NCI-H187 (cell line): ENCODE results near the gene HLA-A.

Source experiments
- DNase-seq, 2 experiments: peaks; one replicate each; lab custom pipeline; 2025; lab: John Stamatoyannopoulos, UW

HLA-A gene

DNA sequence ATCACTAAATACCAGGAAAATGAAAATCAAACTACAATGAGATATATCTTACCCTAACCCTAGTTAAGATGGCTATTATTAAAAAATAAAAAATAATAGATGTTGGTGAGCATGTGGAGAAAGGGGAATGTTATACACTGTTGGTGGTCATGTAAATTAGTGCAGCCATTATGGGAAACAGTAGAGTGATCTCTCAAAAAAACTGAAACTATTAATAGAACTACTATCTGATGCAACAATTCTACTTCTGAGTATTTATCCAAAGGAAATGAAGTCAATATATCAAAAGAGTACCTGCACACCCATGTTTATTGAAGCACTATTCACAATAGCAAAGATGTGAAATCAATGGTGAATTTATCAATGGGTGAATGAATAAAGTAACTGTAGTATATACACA is 48.6 kb downstream of the HLA-A start:
- no peak for DNase-seq

DNA sequence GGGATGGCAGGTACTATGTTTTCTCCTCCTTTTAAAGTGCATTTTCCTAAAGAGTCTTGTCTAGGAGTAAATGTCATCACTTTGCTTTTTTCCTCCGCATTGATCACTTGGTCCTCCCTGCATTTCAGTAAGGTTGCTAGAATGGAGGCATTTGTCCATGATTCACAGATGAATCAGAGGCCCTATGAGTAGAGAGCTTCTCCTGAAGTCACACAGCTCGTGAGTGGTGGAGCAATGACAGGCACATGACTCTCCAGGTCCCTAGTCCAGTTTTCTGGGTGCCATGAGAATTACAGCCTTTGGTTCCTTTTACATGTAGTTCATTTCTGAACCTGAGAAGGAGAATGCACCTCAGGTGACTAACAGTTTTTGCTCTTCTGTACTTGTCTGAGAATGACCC is 50.5 kb downstream of the HLA-A start:
- no peak for DNase-seq

DNA sequence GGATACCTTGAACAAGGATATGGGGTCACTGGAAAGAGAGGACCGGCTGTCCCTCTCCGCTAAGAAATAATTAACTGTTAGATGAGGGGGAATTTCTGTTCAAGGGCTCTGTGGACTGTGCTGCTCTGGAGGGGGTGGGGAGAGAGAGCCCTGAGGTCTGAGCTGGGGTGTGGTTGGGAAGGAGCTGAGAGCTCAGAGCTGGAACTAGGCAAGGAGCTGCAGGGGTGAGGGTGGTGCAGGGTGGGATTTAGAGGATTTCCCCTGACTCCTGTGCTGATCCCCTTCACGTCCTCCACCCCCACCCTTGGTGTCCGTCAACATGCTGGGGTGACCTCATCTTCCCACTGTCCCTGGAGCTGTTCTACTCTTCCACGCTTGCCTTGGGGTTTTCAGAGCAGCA is 52.5 kb downstream of the HLA-A start:
- no peak for DNase-seq

DNA sequence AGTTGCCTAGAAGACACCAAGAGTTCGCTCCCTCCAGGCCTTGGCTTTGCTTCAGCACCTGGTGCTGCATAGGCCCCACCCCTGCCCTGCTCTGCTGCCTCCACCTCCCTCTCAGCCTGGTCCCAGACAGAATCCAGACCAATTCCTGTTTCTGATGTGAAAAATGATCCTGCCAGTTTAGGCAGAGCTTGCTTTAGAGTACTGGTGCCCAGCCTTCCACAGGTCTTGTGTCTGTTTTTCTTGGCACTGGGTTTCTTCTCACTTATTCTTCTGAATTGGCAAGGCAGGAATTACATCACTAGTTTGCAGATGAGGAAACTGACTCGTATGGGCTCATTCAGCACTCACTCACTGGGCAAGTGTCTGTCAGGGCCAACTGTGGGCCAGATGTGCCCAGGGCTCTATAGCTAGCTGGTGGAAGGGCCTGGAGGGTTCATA is 53.0 kb downstream of the HLA-A start:
- no peak for DNase-seq
